Myocyte (in vitro differentiated cells): ENCODE results near the gene ADGRD1. TPM values are rescaled to one million over a fixed set of nuclear protein-coding genes. Genes with fewer than 3 reads are reported as not detected.

Source experiments
- DNase-seq: peaks from one replicate; pipeline ENCODE4 v3.0.0-alpha.2; 2012; ENCODE audit warnings: low read depth
- total RNA-seq: library from RNA; depleted of rRNA; stranded (reverse); fragments of >200 nt; gene quantifications from 2 replicates; pipeline ENCODE4 v1.2.3, GENCODE V29; 2014

The ADGRD1 gene
- total RNA-seq, 1 donor from 2014 or later = 0.32 TPM

DNA sequence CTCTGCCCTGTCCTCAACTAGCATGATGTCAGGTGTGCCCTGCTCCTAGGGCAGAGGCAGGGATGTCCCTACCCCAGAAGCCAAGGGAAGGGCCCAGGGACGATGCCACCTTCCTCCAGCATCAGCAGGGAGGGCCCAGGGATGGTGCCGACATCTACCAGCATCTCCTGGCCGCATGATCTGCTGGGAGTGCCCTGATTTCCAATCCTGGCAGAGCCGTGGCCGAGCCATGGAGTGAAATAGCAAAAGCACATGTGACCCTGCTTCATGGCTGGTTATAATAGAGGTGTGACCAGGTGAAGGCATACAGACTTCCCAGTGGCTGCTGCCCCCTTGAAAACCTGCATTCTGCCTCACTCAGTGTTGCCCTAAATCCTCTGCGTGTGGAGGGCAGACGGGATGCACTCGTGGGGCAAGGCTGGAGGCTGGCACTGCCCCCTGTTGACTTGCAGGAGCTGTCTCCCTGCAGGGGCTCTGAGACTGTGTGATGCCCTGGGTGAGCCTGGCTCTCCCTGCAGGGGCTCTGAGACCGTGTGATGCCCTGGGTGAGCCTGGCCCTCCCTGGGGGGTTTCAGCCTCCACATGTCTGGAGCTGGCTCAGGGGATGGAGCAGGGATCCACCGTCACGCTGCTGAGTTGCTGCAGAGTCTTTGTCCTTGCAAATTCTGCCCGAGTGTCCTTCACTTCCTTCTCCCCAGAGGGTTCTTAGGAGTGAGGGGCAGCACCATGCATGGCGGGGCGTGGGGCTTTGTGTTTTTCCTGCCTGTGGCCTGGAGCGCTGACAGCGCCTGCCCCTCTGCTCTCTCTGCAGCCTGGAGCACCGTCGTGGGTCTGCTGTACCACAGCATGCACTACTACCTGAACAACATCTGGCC is 51.7 kb downstream of the ADGRD1 start:
- no peak for DNase-seq

DNA sequence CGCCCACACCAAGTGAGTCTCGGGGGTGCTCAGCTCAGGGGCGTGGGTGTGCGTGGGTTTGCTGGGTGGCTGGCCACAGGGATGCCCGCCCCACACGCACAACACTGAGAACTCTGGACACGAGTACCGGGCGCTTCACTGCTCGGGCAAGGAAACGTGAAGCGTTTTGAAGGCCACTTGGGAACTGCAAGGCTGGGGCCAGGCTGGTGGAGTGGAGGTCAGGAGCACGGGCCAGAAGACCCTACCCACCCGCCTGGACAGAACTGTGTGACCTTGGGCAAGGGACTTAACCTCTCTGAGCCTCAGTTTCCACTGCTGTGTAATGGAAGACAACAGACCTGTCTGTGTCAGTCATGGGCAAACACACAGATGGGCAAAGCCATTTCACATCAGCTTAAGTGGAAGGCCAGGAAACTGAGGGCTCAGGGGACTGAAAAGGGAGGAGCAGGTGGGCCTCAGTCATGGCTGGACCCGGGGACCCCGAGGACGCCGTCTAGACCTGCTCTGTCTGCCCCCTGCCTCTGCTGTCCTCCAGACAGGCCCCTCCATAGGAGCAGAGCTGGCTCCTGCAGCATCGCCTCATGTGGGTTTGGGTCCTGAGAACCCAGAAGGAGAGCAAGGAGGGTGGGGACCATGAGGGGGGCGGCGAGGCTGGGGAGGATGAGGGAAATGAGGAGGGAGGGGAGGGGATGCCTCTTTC is 52.5 kb downstream of the ADGRD1 start:
- DNase-seq = no peak

- DNase-seq = no peak
These were observed 53.5 kb downstream of the ADGRD1 start for GRCh38 chr12:131007031-131007739.

GRCh38 chr12:131007740-131008117 is 54.0 kb downstream of the ADGRD1 start:
- no peak for DNase-seq

DNA sequence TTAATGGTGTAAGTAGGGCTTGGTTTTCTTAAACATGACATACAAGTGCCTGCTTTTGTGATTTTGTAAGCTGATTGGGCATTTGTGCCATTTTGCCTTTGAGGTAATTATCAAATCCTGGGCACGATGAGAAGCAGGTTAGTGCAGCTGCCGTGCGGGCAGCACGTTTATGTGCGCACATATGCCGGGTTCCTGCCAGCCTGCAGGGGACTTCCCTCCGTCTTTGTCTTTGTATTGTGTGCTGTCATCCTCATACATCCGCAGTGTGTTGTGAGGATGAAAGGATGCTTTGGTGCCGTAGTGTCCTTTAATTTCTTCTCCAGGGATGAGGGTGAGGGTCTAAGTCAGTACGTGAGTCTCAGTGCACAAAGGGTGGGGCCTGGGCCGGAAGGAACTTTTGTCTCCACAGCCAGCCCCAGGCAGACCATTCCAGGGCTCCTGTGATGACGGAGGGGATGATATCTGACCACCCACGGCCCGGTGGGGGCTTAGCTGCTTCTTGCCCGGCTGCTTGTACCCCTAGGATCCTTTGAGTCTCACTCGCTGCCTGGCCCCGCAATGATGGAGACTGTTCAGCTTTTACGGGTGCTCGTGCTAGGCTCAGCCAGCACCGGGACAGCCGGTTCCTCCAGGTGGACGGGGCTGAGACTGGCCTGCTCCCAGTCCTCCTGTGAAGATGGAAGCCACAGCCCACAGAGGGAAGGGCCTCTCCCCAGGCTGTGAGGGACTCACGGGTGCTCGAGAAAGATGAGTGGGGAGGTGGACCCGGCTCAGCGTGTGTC is 54.6 kb downstream of the ADGRD1 start:
- no peak for DNase-seq

- DNase-seq = no peak
These were observed 55.2 kb downstream of the ADGRD1 start for GRCh38 chr12:131008913-131009270.

DNA sequence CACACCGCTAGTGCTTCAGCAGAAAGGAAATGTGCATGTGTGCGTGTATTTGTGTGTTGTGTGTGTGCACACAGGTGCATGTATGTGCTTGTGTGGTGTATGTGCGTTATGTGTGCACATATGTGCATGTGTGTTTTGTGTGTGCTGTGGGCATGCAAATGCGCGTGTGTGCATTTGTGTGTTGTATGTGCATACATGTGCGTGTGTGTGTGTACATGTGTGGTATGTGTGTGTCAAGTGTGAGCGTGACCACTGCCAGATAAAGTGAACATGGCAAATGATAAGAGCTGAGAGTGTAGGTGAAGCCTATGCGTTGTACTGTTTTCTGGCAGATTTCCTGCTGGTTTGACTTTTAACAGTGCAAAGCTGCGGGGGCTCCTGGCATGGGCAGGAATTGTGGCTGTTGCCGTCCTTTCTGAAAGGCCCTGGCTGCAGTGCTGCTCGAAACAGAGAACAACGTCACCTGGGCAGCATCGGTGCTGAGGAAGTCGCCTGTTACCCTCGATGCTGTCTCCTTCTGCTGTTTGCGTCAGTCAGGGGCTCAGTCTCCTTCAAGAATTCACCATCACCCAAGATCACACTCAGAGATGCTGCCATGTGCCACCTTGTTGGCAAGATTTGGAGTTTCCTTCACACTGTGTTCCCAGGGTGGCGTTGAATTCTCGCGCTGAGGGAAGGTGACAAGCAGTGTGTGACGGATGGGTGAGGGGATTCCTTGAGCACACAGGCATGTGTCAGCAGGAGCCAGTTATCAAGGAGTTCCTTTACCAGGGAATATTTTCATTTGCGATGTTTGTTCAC is 56.1 kb downstream of the ADGRD1 start:
- no peak for DNase-seq

- DNase-seq = no peak
These were observed 56.9 kb downstream of the ADGRD1 start for GRCh38 chr12:131010396-131011131.

- DNase-seq = no peak
These were observed 57.7 kb downstream of the ADGRD1 start for GRCh38 chr12:131011165-131012079.

- no peak for DNase-seq
These were observed 58.8 kb downstream of the ADGRD1 start for GRCh38 chr12:131012279-131013069.

- DNase-seq = no peak
These were observed 59.4 kb downstream of the ADGRD1 start for GRCh38 chr12:131013118-131013517.

DNA sequence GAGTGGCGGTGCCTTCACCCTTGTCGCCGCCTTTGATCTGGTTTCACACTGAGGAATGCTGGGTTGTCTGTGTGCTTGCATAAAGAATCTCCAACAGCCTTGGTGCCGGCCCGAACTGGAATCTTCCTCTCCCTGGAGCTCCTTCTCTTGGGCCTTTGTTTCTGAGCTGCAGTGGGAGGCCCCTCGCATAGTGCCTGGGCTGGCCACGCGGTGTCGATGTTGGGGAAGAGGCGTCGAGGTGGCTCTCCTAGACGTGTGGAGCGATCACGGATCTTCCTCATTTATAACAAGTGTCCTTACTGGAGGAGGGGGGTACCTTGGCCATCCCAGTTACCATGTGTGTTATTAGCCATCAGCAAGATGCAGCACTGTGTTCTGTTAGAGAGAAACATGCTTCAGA is 60.6 kb downstream of the ADGRD1 start:
- no peak for DNase-seq

DNA sequence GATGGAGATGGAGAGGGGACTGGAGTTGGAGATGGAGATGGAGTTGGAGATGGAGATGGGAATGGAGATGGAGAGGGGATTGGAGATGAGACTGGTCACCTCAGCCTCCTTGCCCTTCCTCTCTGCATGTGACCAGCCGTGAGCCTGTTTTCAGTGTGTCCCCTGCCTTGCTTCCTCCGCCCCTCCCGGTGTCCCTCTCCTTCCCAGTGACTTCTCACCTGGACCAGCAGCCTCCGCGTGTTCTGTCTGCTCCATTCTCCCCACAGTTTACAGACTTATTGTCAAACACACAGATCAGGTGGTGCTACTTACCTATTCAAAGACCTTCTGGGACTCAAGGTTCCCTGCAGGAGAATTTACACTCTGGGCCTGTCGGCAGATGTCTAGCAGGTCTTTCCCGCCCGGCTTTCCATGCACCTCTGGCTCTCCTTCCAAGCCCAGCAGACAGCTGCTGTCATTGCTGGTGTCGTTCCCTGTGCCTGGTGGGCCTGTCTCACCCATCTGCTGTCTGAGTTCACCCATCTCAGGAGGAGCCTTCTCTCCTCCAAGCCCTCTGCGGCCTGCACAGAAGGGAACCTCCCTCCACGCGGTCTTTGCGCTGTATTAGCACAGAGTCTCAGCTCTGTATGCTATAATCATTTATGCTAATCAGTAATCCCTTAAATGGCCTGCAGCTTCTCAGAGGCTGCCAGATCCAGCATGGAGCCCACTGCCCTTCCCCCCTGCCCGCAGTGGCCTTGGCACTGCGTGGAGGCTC is 62.1 kb downstream of the ADGRD1 start:
- DNase-seq = no peak

GRCh38 chr12:131017477-131017991 is 63.8 kb downstream of the ADGRD1 start:
- DNase-seq = no peak

DNA sequence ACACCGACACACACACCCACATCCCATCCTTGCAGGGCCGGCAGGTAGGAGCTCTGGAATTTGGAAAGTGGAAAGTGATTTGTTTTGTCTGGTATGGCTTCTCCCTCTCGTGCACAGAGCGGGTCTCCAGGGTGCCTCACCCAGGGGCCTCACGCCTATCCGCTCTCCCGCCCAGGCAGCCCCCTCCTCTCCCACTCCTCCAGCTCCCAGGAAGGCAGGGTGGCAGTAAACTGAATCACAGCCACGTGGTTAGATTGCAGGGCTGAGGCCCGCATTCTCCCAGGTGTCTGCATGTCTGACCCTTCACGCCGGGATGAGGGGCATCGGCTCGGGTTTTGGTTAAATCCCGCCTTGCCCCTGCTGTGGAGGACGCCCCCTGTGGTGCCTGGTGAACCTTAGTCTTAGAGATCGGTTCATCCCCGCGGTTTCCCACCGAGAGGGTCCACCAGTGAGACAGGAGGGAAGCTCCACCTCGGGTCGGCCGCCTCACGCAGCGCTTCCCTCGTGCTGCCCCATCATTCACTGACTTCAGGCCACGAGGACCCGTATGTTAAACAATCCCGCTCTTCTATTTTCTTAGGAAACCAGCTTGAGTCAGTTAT is 64.4 kb downstream of the ADGRD1 start:
- DNase-seq = no peak

- DNase-seq = no peak
These were observed 65.2 kb downstream of the ADGRD1 start for GRCh38 chr12:131018808-131019397.
